Measurements from ENCODE around the gene KLHDC4. TPM values are rescaled to one million over a fixed set of nuclear protein-coding genes. Genes with fewer than 3 reads are reported as not detected.
"Not testable (repeated sequence)": the region's sequence is repeated elsewhere in the genome, so short reads cannot be mapped to it uniquely, and the experiment has no call there.

The KLHDC4 gene
- total RNA-seq, 2 experiments from 2014 or later: 147 to 233 TPM

GRCh38 chr16:87727346-87727745, 38.4 kb downstream of the KLHDC4 start:
- H3K4me2 ChIP-seq (ENCODE audit: low read length): peak overlapping the region; percentile 27
- ChIA-PET POLR2A (no interaction called here), CTCF (ENCODE audit: unreplicated experiment) (no interaction called here)
- peaks cover 84% of the 10 kb centered on the region for H3K36me3 ChIP-seq (ENCODE audit: insufficient read depth, low read length)
- no peaks in the 10 kb centered on the region for H3K9me3 ChIP-seq (ENCODE audit: low read length)
- H2AFZ ChIP-seq (ENCODE audit: low read length): no peak overlapping the region
- intact Hi-C loops (cut with micrococcal nuclease; ENCODE audit: unreplicated experiment): no loop called here
- no TSS peak for BruUV-seq (replicated peaks)
- no peaks in the 10 kb centered on the region for H4K20me1 ChIP-seq (ENCODE audit: insufficient read depth, low read length)
- DNase-seq (ENCODE audit: low spot score): no peak
- peak overlapping the region; percentile 79 for H3K27ac ChIP-seq (ENCODE audit: low read depth, low read length, poor library complexity, severe bottlenecking)
- no peak overlapping the region for H3K4me3 ChIP-seq (ENCODE audit: low read depth, low read length, poor library complexity, severe bottlenecking)
- no peaks in the 10 kb centered on the region for H3K9me2 ChIP-seq (ENCODE audit: insufficient read depth, low read length)
- peaks cover 36% of the 10 kb centered on the region; the same call in 1 of the 2 replicates for H3K79me2 ChIP-seq (ENCODE audit: insufficient read depth, low read depth, low read length)
- H3K4me1 ChIP-seq (ENCODE audit: insufficient read depth, low read length, poor library complexity, severe bottlenecking): peaks cover 82% of the 10 kb centered on the region
- TF ChIP-seq CTCF (conservative IDR thresholded peaks at IDR 0.05; ENCODE audit: low read length) (no peak), EZH2phosphoT487 (IDR thresholded peaks at IDR 0.05; ENCODE audit: borderline replicate concordance, low read depth, low read length) (no peak)

- intact Hi-C loops (cut with micrococcal nuclease; ENCODE audit: unreplicated experiment); H3K9me3 ChIP-seq (ENCODE audit: low read length); H3K4me2 ChIP-seq (ENCODE audit: low read length); H4K20me1 ChIP-seq (ENCODE audit: insufficient read depth, low read length); H3K4me3 ChIP-seq (ENCODE audit: low read depth, low read length, poor library complexity, severe bottlenecking); POLR2A ChIA-PET; BruUV-seq (replicated peaks); CTCF ChIA-PET (ENCODE audit: unreplicated experiment); H2AFZ ChIP-seq (ENCODE audit: low read length); H3K9me2 ChIP-seq (ENCODE audit: insufficient read depth, low read length); DNase-seq (ENCODE audit: low spot score): not testable (repeated sequence)
- Histone ChIP-seq H3K4me1 (ENCODE audit: insufficient read depth, low read length, poor library complexity, severe bottlenecking) (peaks cover 85% of the 10 kb centered on the region), H3K36me3 (ENCODE audit: insufficient read depth, low read length) (peaks cover 84% of the 10 kb centered on the region), H3K27ac (ENCODE audit: low read depth, low read length, poor library complexity, severe bottlenecking) (peak overlapping the region; percentile 79), H3K79me2 (ENCODE audit: insufficient read depth, low read depth, low read length) (peaks cover 37% of the 10 kb centered on the region; the same call in 1 of the 2 replicates)
These were observed 39.2 kb downstream of the KLHDC4 start for GRCh38 chr16:87726577-87726976.

GRCh38 chr16:87725596-87726235, 40.1 kb downstream of the KLHDC4 start:
- no peaks in the 10 kb centered on the region for H3K9me2 ChIP-seq (ENCODE audit: insufficient read depth, low read length)
- H4K20me1 ChIP-seq (ENCODE audit: insufficient read depth, low read length): no peaks in the 10 kb centered on the region
- H3K36me3 ChIP-seq (ENCODE audit: insufficient read depth, low read length): peaks cover 86% of the 10 kb centered on the region
- peaks cover 80% of the 10 kb centered on the region for H3K4me1 ChIP-seq (ENCODE audit: insufficient read depth, low read length, poor library complexity, severe bottlenecking)
- DNase-seq (ENCODE audit: low spot score): no peak
- CTCF ChIA-PET (ENCODE audit: unreplicated experiment): interaction anchor here (0.7 kb wide), 1 partner anchor 27 kb away, joined by 6 read pairs; no protein-coding TSS in a partner anchor
- TF ChIP-seq EZH2phosphoT487 (IDR thresholded peaks at IDR 0.05; ENCODE audit: borderline replicate concordance, low read depth, low read length) (no peak), CTCF (conservative IDR thresholded peaks at IDR 0.05; ENCODE audit: low read length) (no peak)
- BruUV-seq (replicated peaks): no TSS peak
- H2AFZ ChIP-seq (ENCODE audit: low read length): no peak overlapping the region; the same call in 1 of the 2 replicates
- no peaks in the 10 kb centered on the region for H3K9me3 ChIP-seq (ENCODE audit: low read length)
- intact Hi-C loops (cut with micrococcal nuclease; ENCODE audit: unreplicated experiment): no loop called here
- POLR2A ChIA-PET: interaction anchor here (0.6 to 3.1 kb wide), 3 partner anchors 11 to 27 kb away, joined by 4 to 19 read pairs (median 4); no protein-coding TSS in a partner anchor
- peak overlapping the region; percentile 4 for H3K4me3 ChIP-seq (ENCODE audit: low read depth, low read length, poor library complexity, severe bottlenecking)
- H3K4me2 ChIP-seq (ENCODE audit: low read length): peak overlapping the region; percentile 63
- peaks cover 36% of the 10 kb centered on the region; the same call in 1 of the 2 replicates for H3K79me2 ChIP-seq (ENCODE audit: insufficient read depth, low read depth, low read length)
- peak overlapping the region; percentile 94 for H3K27ac ChIP-seq (ENCODE audit: low read depth, low read length, poor library complexity, severe bottlenecking)

Measured in OCI-LY7 (cell line).